ENCODE data around the gene GAB2. TPM values are rescaled to one million over a fixed set of nuclear protein-coding genes. Genes with fewer than 3 reads are reported as not detected.

The GAB2 gene
- total RNA-seq, 4 donors from 2014 or later: 26.3 to 84.8 (median 26.6) TPM

DNA sequence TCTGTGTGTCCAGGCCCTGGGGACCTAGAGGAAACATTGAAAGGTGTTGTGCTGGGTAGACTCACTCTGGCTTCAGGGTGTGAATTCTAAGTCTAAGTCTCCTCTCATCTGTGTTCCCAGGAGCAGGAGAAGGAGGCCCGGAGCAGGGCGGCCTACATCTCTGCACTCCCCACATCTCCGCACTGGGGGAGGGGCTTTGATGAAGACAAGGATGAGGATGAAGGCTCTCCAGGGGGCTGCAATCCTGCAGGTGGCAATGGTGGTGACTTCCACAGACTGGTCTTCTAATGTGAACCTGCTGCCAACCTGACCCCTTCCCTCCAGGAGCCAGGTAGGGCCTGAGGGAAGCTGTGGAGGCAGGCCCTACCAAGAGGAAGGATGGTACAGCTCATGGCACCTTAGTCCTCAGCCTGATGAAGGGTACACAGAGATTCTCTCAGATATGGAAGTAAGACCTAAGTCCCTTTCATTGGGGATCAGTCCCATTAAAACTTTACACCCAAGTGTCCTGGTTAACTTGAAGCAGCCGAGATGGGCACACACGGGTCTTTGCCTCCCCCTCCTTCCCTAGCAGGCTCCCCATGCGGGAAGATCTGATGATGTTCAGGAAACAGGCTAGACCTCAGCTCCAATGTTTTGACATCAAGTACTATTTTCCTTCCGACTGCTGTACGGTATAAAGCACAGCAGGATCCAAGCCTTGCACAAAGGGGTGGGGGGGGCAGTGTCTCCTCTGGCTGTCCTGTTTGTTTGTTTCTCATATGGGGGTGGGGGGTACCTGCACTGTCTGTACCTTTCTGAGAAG lies 203.9 kb downstream of the GAB2 start:
- H3K4me1 ChIP-seq: no peaks in the 10 kb centered on the region
- 73 to 78% methylated on average over 2 to 6 of the region's 8 CpGs for WGBS, 2 donors (ENCODE audit: low coverage in 1 of 2)
- H3K36me3 ChIP-seq: peaks cover 0 to 86% of the 10 kb centered on the region in 2 donors
- no peaks in the 10 kb centered on the region for H3K9me3 ChIP-seq
- no peak overlapping the region for H3K27ac ChIP-seq
- no peak overlapping the region for H3K4me3 ChIP-seq
- H3K27me3 ChIP-seq: no peaks in the 10 kb centered on the region
- TF ChIP-seq, protein P1, sequence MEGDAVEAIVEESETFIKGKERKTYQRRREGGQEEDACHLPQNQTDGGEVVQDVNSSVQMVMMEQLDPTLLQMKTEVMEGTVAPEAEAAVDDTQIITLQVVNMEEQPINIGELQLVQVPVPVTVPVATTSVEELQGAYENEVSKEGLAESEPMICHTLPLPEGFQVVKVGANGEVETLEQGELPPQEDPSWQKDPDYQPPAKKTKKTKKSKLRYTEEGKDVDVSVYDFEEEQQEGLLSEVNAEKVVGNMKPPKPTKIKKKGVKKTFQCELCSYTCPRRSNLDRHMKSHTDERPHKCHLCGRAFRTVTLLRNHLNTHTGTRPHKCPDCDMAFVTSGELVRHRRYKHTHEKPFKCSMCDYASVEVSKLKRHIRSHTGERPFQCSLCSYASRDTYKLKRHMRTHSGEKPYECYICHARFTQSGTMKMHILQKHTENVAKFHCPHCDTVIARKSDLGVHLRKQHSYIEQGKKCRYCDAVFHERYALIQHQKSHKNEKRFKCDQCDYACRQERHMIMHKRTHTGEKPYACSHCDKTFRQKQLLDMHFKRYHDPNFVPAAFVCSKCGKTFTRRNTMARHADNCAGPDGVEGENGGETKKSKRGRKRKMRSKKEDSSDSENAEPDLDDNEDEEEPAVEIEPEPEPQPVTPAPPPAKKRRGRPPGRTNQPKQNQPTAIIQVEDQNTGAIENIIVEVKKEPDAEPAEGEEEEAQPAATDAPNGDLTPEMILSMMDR (IDR thresholded peaks at IDR 0.05): no peak
- TF ChIP-seq POLR2A (IDR thresholded peaks at IDR 0.05) (no peak), POLR2AphosphoS5 (IDR thresholded peaks at IDR 0.05) (no peak), EP300 (IDR thresholded peaks at IDR 0.05) (no peak)
- no peak for ATAC-seq

DNA sequence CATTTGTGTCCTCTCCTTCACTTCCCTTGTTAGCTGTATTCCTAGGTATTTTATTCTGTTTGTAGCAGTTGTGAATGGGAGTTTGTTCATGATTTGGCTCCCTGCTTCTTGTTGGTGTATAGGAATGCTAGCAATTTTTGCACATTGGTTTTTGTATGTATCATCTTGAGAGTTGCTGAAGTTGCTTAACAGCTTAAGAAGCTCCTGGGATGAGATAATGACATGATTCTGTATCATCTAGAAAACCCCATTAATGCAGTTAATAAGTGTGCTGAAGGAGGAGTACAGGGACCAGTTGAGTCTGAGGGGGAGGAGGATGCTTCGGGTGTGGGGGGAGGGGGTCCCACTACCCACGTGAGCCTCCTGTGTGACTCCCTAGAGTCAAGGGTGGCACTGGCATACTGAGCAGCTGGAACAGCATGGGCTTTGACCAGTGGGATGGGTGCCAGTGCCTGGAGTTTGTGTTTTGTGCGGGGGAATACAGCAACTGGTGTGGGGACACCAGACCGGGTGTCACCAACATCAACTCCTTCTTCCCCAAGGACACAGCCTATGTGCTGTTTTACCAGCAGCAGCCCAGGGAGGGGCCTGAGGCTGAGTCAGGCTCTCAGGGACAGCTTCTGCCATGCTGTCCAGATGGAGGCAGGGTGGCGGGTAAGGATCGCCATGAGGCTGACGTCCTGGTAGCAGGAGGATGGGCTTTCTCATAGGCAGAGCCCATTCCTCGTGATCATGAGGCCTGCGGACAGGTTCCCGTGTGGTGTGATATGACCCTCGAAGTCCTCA lies 204.8 kb downstream of the GAB2 start:
- H3K9me3 ChIP-seq: no peaks in the 10 kb centered on the region
- TF ChIP-seq POLR2AphosphoS5 (IDR thresholded peaks at IDR 0.05): no peak
- TF ChIP-seq POLR2A (IDR thresholded peaks at IDR 0.05): no peak
- TF ChIP-seq, protein P1 (IDR thresholded peaks at IDR 0.05): no peak
- no peak for TF ChIP-seq EP300 (IDR thresholded peaks at IDR 0.05)
- H3K27me3 ChIP-seq: no peaks in the 10 kb centered on the region
- H3K4me3 ChIP-seq: no peak overlapping the region
- H3K4me1 ChIP-seq: no peaks in the 10 kb centered on the region
- H3K36me3 ChIP-seq: peaks cover 0 to 86% of the 10 kb centered on the region in 2 donors
- H3K27ac ChIP-seq: peak overlapping the region in 1 of 4 donors; percentile 3
- WGBS, 2 donors (ENCODE audit: low coverage in 1 of 2): 71 to 87% methylated on average over 5 to 9 of the region's 11 CpGs
- no peak for ATAC-seq

DNA sequence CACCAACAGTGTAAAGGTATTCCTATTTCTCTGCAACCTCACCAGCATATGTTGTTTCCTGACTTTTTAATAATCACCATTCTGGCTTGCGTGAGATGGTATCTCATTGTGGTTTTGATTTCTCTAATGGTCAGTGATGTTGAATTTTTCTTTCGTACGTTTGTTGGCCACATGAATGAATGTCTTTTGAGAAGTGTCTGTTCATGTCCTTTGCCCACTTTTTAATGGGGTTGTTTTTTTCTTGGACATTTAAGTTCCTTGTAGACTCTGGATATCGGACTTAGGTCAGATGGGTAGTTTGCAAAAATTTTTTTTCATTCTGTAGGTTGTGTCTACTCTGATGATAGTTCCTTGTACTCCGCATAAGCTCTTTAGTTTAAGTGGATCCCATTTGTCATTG lies 206.1 kb downstream of the GAB2 start:
- Histone ChIP-seq H3K36me3 (peaks cover 0 to 86% of the 10 kb centered on the region in 2 donors), H3K27ac (no peak overlapping the region), H3K4me1 (no peaks in the 10 kb centered on the region), H3K4me3 (no peak overlapping the region), H3K9me3 (no peaks in the 10 kb centered on the region), H3K27me3 (no peaks in the 10 kb centered on the region)
- TF ChIP-seq POLR2A (IDR thresholded peaks at IDR 0.05): no peak
- no peak for TF ChIP-seq POLR2AphosphoS5 (IDR thresholded peaks at IDR 0.05)
- no peak for TF ChIP-seq EP300 (IDR thresholded peaks at IDR 0.05)
- TF ChIP-seq, protein P1 (IDR thresholded peaks at IDR 0.05): no peak
- WGBS, 2 donors (ENCODE audit: low coverage in 1 of 2): 86 to 93% methylated on average over 5 of the region's 5 CpGs
- no peak for ATAC-seq

DNA sequence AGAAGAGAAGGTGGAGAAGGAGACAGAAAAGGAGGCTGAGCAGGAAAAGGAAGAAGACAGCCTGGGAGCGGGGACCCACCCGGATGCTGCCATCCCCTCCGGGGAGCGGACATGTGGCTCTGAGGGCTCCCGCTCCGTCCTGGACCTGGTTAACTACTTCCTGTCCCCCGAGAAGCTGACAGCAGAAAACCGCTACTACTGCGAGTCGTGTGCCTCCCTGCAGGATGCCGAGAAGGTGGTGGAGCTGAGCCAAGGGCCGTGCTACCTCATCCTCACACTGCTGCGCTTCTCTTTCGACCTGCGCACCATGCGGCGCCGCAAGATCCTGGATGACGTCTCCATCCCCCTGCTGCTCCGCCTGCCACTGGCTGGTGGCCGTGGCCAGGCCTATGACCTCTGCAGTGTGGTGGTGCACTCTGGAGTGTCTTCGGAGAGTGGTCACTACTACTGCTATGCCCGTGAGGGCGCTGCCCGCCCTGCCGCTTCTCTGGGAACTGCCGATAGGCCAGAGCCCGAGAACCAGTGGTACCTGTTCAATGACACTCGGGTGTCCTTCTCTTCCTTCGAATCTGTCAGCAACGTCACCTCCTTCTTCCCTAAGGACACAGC lies 207.5 kb downstream of the GAB2 start:
- no peaks in the 10 kb centered on the region for H3K27me3 ChIP-seq
- WGBS, 2 donors (ENCODE audit: low coverage in 1 of 2): 79 to 81% methylated on average over 16 to 17 of the region's 31 CpGs
- TF ChIP-seq EP300 (IDR thresholded peaks at IDR 0.05): no peak
- TF ChIP-seq, protein P1 (IDR thresholded peaks at IDR 0.05): no peak
- no peak for TF ChIP-seq POLR2AphosphoS5 (IDR thresholded peaks at IDR 0.05)
- TF ChIP-seq POLR2A (IDR thresholded peaks at IDR 0.05): no peak

More for the DNA sequence above, 207.5 kb downstream of the GAB2 start:
- H3K4me1 ChIP-seq: no peaks in the 10 kb centered on the region
- no peak for ATAC-seq
- no peak overlapping the region for H3K27ac ChIP-seq
- no peak overlapping the region for H3K4me3 ChIP-seq
- no peaks in the 10 kb centered on the region for H3K9me3 ChIP-seq
- peaks cover 0 to 86% of the 10 kb centered on the region in 2 donors for H3K36me3 ChIP-seq
